Suprapubic skin (tissue), 4 donors: ENCODE data around the gene MAP7.

Experiments
- CTCF ChIP-seq, 2 donors: fragments of 200-600 bp in 1 of 2; fragments of 450-650 bp in 1 of 2; sonication (generic) in 1 of 2; IDR thresholded peaks; one replicate each; pipeline ENCODE4 v1.5.1; 2016 to 2019; ENCODE audit warnings: antibody characterized with exemption in 2 of 2, mild to moderate bottlenecking in 1 of 2, moderate library complexity in 1 of 2
- EP300 ChIP-seq: sonication (generic); formaldehyde crosslinking; IDR thresholded peaks from one replicate; pipeline ENCODE4 v1.6.1; 2017; ENCODE audit warnings: antibody characterized with exemption
- POLR2AphosphoS5 ChIP-seq, 3 donors: sonication (generic); formaldehyde crosslinking; IDR thresholded peaks; one replicate each; pipeline ENCODE4 v1.6.1; 2017; ENCODE audit warnings: antibody characterized with exemption in 3 of 3

GRCh38 chr6:136506124-136506799 is 44.0 kb downstream of the MAP7 start:
- TF ChIP-seq CTCF (IDR thresholded peaks at IDR 0.05): no peak
- no peak for TF ChIP-seq POLR2AphosphoS5 (IDR thresholded peaks at IDR 0.05)
- no peak for TF ChIP-seq EP300
